Stimulated activated naive CD4-positive, alpha-beta T cell (primary cell): ENCODE data around the gene VWA3B.
"Not testable (repeated sequence)": the region's sequence is repeated elsewhere in the genome, so short reads cannot be mapped to it uniquely, and the experiment has no call there.

Source experiments
- DNase-seq, 6 experiments: peaks; one replicate each; lab custom pipeline; 2025; lab: John Stamatoyannopoulos, UW

VWA3B gene

GRCh38 chr2:98085649-98086048, 1.3 kb upstream of the VWA3B start:
- DNase-seq = no peak

DNA sequence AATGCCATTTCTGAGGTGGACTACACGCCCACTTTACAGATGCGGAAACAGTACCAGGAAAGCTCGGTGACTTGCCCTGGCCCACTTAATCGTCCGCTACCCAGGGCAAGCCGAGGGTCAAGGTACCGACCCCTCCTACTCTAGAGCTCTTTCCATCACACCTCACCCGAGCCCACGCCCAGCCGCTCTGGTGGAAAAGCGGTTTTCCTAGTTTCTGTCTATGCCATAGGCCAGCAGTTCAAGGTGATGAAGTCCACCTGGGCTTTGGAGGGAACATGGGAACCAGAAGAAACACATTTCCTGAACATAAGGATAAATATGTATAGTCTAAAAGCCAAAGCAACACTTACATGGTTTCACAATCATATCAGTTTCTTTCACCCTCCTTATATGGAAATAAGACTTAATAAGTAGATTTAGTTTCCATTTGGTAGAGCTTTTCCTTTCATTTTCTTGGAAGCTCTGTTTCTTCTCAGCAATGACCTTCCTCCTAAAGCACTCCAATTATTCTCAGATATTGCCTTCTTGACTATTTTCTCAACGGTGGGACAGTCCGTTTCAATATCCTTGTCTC, 567 bp downstream of the VWA3B start:
- DNase-seq = no peak

- no peak for DNase-seq
These were observed 1.3 kb downstream of the VWA3B start for GRCh38 chr2:98088261-98088660.

DNA sequence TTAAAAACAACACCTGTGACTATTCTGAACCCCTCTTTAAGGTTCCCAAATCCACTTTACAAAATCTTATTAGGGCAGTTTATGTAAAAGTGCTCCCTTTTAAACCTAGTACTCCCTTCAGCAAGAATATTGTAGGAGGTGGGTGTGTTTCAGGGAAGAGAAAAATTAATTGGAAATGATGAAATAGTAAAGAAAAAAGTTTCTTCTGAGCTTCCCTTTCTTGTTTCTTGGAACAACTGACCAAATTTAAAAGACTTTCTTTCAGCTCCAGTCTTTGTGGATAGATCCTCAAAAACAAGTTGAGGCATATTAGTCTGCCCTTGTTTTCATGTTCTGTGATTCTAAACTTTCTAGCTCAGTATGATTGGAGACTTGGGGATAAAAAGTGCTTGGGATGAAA, 3.0 kb downstream of the VWA3B start:
- DNase-seq = no peak

- no peak for DNase-seq
These were observed 4.0 kb downstream of the VWA3B start for GRCh38 chr2:98090951-98091350.

- DNase-seq = no peak
These were observed 4.8 kb downstream of the VWA3B start for GRCh38 chr2:98091738-98092137.

DNA sequence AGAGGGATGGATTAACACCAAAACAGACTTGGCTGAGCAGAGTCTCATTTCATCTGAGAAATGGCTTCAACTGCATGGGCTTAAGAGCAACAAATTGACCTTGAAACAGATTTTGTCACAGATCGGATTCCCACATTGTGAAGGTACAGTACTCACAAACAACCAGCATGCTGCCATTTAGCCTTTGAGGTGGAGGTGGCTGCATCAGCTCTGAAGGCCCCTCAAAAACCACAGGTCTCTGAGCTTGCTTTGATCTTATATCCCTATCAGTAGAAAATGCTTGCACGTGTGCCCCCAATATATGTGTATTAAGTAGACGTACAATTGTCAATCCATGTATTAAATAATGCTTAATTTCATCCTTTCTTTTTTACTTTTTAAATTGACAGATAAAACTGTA, 6.2 kb downstream of the VWA3B start:
- no peak for DNase-seq

- no peak for DNase-seq
These were observed 6.6 kb downstream of the VWA3B start for GRCh38 chr2:98093611-98094010.

DNA sequence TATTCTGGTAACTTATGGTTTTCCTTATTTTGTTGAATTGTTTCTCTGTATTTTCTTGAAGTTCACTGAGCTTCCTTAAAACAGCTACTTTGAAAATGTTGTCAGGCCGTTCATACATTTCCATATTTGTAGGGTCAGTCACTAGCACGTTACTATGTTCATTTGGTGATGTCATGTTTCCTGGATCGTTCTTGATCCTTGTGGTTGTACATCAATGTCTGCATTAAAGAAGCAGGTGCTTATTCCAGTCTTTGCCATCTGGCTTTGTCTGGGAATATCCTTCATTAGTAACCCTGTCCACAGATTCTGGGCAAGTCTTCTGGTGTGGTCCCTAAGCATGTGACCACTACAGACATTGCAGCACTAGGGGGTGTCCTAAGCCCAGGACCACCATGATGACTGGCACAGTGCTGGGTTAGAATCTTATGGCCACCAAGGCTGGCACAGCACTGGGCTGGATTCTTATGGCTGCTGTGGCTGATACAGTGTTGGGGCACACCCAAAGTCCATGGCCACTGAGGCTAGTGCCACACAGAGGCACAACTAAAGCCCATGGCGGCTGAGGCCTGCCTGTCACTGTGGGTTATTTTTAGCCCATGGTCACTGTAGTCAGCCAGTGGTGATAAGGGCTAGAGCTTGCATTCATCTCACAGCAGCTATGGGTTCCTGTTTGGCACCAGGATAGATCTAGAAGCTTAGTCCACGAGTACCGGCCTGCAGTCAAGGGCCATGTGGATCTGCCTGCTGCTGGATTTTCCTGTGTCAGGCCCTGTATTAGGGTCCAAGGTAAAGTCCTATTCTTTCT, 13.2 kb downstream of the VWA3B start:
- DNase-seq = no peak

DNA sequence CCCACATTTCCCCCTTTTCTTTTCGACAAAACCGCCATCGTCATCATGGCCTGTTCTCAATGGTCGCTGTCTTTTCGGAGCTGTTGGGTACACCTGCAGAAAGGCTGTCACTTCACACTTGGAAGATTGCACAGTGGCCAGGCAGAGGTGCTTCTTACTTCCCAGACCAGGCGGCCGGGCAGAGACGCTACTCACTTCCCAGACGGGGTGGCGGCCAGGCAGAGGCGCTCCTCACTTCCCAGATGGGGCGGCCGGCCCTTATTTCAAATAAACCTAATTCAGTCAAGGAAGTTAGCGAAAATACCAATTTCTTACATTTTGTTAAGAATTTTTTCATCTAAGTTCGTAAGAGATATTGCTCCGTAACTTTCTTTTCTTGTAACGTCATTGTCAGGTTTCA, 15.3 kb downstream of the VWA3B start:
- DNase-seq = not testable (repeated sequence)

DNA sequence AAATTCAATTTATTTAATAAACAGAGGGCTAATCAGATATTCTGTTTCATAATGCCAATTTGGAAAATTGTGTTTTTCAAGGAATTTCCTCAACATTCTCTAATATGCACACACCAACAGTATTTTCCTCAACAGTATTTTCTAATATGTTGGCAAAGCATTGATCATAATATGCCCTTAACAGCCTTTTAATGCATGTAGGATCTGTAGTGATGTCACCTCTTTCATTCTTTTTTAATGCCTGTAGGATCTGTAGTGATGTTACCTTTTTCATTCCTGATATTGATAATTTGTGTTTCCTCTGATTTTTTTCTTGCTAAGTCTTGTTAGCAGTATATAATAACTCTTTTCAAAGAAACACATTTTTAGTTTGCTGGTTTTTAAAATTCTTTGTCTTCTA, 15.9 kb downstream of the VWA3B start:
- DNase-seq = no peak

DNA sequence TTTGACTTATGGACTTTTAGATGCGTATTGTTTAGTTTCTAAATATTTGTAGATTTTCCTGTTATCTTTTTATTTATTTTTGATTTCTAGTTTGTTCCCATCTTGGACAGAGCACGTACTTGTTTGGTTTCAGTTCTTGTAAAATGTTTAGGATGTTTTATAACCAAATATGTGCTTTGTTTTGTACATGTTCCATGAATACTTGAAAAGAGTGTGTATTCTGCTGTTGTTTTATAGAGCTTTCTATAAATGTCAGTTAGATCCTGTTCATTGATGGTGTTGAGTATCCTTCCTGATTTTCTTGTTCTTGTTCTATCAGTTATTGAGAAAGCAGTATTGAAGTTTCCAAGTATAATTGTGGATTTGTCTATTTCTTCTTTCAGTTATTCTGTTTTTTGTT, 21.1 kb downstream of the VWA3B start:
- DNase-seq = no peak

DNA sequence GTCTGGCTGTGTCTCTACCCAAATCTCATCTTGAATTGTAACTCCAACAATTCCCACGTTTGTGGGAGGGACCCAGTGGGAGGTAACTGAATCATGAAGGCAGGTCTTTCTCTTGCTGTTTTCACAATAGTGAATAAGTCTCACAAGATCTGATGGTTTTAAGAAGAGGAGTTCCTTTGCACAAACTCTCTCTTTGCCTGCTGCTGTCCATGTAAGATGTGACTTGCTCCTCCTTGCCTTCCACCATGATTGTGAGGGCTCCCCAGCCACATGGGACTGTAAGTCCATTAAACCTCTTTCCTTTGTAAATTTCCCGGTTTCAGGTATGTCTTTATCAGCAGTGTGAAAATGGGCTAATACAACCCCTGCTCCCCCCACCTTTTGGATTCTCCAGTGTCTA, 23.8 kb downstream of the VWA3B start:
- no peak for DNase-seq

DNA sequence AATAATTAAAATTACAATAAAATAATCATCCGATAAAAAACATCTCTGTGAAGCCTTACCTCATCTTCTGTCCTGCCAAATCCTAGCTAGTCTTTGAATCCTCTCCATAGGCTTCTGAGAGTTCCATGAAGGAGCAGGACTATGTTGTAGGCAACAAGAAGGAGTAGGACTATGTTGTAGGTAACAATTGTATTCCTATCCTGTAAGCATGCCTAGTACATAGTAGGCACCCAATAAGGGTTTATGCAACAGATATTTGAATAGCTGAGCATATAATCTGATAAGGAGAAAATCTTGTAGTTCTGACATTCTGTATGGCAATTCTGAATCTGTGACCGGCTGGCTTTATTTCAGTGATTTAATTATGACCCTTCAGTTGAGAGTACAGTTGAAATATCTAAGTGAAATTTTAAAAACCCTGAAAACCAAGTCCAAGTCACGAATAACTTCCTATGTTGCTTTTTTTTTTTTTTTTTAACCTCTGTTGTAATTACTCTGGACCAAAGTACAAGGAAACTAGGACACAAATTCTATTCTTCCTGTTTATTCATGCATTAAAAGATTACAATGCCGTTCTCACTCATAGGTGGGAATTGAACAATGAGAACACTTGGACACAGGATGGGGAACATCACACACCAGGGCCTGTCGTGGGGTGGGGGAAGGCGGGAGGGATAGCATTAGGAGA, 27.8 kb downstream of the VWA3B start:
- no peak for DNase-seq

- DNase-seq = no peak
These were observed 31.2 kb downstream of the VWA3B start for GRCh38 chr2:98118161-98118560.

GRCh38 chr2:98118852-98119251, 31.9 kb downstream of the VWA3B start:
- DNase-seq = no peak

- no peak for DNase-seq
These were observed 34.2 kb downstream of the VWA3B start for GRCh38 chr2:98121149-98121548.

DNA sequence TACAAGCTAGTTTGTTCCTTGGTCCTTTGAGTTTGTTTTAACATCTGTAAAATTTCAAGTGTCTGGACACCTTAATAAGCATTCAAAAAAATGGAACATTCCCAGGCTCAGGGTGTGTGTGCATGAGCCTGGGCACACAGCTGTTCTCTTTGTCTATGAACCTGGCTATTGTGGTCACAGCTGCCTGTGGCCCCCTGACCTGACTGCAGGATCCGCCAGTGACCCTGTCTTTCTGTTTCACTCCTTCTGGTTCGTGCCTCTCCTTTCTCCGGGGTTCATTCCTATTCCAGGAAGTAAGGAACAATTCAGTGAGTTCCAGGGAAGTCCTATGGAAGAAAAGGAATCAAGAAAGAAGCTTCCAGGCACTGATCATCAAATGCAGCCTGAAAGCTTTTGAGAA, 35.6 kb downstream of the VWA3B start:
- DNase-seq = no peak

GRCh38 chr2:98123286-98123685, 36.3 kb downstream of the VWA3B start:
- DNase-seq = no peak

GRCh38 chr2:98126061-98126460, 39.1 kb downstream of the VWA3B start:
- no peak for DNase-seq

- DNase-seq = no peak
These were observed 40.4 kb downstream of the VWA3B start for GRCh38 chr2:98127229-98127989.

DNA sequence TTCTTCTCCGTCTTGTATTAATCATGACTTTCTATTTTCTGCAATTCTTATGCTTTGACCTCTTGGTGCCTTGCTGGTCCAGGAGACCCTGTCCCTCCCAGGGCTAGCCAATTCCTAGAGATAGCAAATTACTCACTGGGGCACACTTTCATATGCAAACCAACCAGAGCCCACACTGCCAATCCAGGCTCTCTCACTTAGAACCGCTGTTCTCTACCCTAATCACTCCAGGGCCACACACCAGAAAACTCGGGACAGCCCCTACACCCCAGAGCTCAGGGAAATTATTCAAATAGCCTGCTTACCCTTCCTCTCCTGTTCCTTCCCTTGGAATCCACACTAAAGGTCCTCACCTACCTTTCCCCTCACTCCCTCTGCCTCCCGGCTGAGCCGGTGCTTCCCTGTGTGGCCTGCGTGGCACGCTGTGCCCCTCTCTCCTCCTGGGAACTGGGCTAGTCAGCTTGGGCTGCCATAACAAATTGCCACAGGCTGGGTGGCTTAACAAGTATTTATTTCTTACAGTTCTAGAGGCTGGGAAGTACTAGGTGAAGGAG, 41.7 kb downstream of the VWA3B start:
- DNase-seq = peak in 1 of 6 experiments; percentile 0
